Stimulated activated CD4-positive, alpha-beta T cell treated with anti-CD3 and anti-CD28 coated beads, Interleukin-1b, Interleukin-23, amount 100 ng/mL, for 48 hours (primary cell): ENCODE results near the gene C2.
"Not testable (repeated sequence)": the region's sequence is repeated elsewhere in the genome, so short reads cannot be mapped to it uniquely, and the experiment has no call there.

ENCODE experiments used
- DNase-seq: peaks from one replicate; pipeline ENCODE4 v3.0.0-alpha.2; 2020

The C2 gene

GRCh38 chr6:31979238-31979898, 51.9 kb downstream of the C2 start:
- no peak for DNase-seq

GRCh38 chr6:31980195-31980876, 52.8 kb downstream of the C2 start:
- not testable (repeated sequence) for DNase-seq

DNA sequence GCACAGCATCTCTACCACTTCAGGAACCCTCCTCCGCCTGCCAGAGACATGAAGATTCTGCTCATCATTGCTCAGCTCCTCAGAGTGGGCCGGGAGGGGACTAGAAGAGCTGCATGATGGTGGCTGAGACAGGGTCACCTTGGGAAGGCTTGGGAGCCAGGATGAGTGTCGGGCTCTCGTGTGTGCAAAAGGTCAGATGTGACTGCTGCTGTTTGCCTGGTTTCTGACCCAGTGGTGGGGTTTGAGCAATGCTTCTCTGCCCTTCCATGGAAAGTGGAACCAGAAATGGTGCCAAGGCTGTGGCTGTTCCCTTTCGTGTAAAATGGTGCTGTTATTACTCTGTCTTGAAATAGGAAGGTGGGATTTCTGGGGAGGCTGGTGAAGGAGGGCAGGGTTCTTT, 53.5 kb downstream of the C2 start:
- DNase-seq, result not testable (repeated sequence)

GRCh38 chr6:31981744-31982143, 54.2 kb downstream of the C2 start, which contains the start of gene C4A:
Gene C4A, plus strand, starts transcription at chr6:31982057. Its CDS starts 51 bp downstream, at chr6:31982108.
- not testable (repeated sequence) for DNase-seq

GRCh38 chr6:31989363-31989762, 61.8 kb downstream of the C2 start:
- DNase-seq, result not testable (repeated sequence)

DNA sequence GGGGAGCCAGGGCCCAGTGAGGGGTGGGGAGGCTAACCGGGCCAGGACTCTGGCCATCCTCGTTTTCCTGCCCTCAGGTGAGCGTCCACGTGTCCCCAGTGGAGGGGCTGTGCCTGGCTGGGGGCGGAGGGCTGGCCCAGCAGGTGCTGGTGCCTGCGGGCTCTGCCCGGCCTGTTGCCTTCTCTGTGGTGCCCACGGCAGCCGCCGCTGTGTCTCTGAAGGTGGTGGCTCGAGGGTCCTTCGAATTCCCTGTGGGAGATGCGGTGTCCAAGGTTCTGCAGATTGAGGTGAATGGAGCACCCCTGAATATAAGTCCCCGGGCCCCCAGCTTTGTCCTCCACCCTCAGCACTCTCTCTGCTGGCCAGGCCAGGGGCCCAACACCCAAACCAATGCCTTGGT, 66.9 kb downstream of the C2 start:
- DNase-seq, result not testable (repeated sequence)
